K562 (cell line): Measurements from ENCODE around the gene RSRC1.

Source experiments
- CTCF ChIP-seq, 3 experiments: IDR thresholded peaks in 2 of 3; conservative IDR thresholded peaks in 1 of 3; 2 replicates each; pipeline ENCODE4 v1.5.1; 2011 to 2012; ENCODE audit warnings: low read length in 3 of 3, mild to moderate bottlenecking in 3 of 3, control low read depth in 2 of 3, improper control_type of control experiment in 1 of 3, inconsistent platforms in 1 of 3, low read depth in 1 of 3, mixed read lengths in 1 of 3, moderate library complexity in 1 of 3; ENCODE audit not compliant: insufficient read depth in 2 of 3
- FOXK2 ChIP-seq, 2 experiments: fragments of 450-650 bp; IDR thresholded peaks in 1 of 2; conservative IDR thresholded peaks in 1 of 2; 2 replicates each; pipeline ENCODE4 v1.6.1; 2016; ENCODE audit warnings: low read depth in 2 of 2, mild to moderate bottlenecking in 1 of 2
- KLF1 ChIP-seq: fragments of 450-650 bp; IDR thresholded peaks from 2 replicates; pipeline ENCODE4 v1.6.1; 2016; ENCODE audit warnings: missing genetic modification characterization, missing compliant biosample characterization
- MXI1 ChIP-seq: IDR thresholded peaks from 2 replicates; pipeline ENCODE4 v1.6.1; 2011; ENCODE audit warnings: low read depth, mild to moderate bottlenecking, improper control_type of control experiment, low read length
- ZBTB8A ChIP-seq: fragments of 450-650 bp; IDR thresholded peaks from 2 replicates; pipeline ENCODE4 v1.6.1; 2018; ENCODE audit warnings: mild to moderate bottlenecking, moderate library complexity; ENCODE audit not compliant: partially characterized antibody
- ZNF589 ChIP-seq: fragments of 200-800 bp; sonication (Bioruptor generic); IDR thresholded peaks from 2 replicates; pipeline ENCODE4 v1.6.1; 2016; ENCODE audit warnings: low read depth, missing genetic modification characterization, missing compliant biosample characterization
- TF ChIP-seq, protein P1 (sequence below): fragments of 450-650 bp; IDR thresholded peaks from 2 replicates; pipeline ENCODE4 v1.6.1; 2017; ENCODE audit warnings: antibody characterized with exemption, mild to moderate bottlenecking

DNA sequence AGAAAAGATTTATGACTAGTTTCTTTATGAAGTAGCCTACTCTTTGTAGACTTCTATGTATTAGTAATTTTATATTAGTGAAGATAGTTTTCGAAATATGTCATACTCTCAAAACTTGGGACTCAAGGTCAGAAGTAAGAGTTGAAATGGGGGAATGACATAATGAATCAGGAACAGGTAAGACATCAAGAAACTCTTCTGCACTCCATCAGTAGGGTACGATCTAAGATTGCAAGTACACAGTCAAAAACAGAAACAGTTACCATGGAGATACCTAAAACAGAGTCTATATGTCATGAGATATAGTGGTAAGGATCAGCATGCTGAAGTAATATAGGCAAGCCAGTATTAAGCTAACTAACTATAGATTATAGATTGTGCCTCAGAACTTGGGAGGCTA, 274.1 kb downstream of the RSRC1 start:
- TF ChIP-seq CTCF (IDR thresholded peaks at IDR 0.05 in 2 of 3, conservative IDR thresholded peaks at IDR 0.05 in 1 of 3; ENCODE audit: insufficient read depth in 2 of 3, low read depth in 1 of 3, low read length in 3 of 3) (no peak), ZBTB8A (no peak), FOXK2 (conservative IDR thresholded peaks at IDR 0.05 in 1 of 2, IDR thresholded peaks at IDR 0.05 in 1 of 2; ENCODE audit: low read depth in 2 of 2) (no peak), ZNF589 (no peak), KLF1 (tag) (no peak), MXI1 (no peak)
- TF ChIP-seq, protein P1, sequence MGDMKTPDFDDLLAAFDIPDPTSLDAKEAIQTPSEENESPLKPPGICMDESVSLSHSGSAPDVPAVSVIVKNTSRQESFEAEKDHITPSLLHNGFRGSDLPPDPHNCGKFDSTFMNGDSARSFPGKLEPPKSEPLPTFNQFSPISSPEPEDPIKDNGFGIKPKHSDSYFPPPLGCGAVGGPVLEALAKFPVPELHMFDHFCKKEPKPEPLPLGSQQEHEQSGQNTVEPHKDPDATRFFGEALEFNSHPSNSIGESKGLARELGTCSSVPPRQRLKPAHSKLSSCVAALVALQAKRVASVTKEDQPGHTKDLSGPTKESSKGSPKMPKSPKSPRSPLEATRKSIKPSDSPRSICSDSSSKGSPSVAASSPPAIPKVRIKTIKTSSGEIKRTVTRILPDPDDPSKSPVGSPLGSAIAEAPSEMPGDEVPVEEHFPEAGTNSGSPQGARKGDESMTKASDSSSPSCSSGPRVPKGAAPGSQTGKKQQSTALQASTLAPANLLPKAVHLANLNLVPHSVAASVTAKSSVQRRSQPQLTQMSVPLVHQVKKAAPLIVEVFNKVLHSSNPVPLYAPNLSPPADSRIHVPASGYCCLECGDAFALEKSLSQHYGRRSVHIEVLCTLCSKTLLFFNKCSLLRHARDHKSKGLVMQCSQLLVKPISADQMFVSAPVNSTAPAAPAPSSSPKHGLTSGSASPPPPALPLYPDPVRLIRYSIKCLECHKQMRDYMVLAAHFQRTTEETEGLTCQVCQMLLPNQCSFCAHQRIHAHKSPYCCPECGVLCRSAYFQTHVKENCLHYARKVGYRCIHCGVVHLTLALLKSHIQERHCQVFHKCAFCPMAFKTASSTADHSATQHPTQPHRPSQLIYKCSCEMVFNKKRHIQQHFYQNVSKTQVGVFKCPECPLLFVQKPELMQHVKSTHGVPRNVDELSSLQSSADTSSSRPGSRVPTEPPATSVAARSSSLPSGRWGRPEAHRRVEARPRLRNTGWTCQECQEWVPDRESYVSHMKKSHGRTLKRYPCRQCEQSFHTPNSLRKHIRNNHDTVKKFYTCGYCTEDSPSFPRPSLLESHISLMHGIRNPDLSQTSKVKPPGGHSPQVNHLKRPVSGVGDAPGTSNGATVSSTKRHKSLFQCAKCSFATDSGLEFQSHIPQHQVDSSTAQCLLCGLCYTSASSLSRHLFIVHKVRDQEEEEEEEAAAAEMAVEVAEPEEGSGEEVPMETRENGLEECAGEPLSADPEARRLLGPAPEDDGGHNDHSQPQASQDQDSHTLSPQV: no peak
